ENCODE measurements around the gene ITPR3. TPM values are rescaled to one million over a fixed set of nuclear protein-coding genes. Genes with fewer than 3 reads are reported as not detected.

The ITPR3 gene
- total RNA-seq, 1 donor from 2014 or later, result 69.3 TPM

GRCh38 chr6:33683051-33683571, 62.0 kb downstream of the ITPR3 start:
- no peak for DNase-seq (ENCODE audit: low read depth)
- no peak overlapping the region for H3K4me3 ChIP-seq (ENCODE audit: low read depth, low read length)
- TF ChIP-seq CTCF (conservative IDR thresholded peaks at IDR 0.05; ENCODE audit: low read depth, low read length), result no peak

GRCh38 chr6:33683576-33684427, 62.7 kb downstream of the ITPR3 start:
- no peak overlapping the region for H3K4me3 ChIP-seq (ENCODE audit: low read depth, low read length)
- no peak for DNase-seq (ENCODE audit: low read depth)
- no peak for TF ChIP-seq CTCF (conservative IDR thresholded peaks at IDR 0.05; ENCODE audit: low read depth, low read length)

- no peak for TF ChIP-seq CTCF (conservative IDR thresholded peaks at IDR 0.05; ENCODE audit: low read depth, low read length)
- no peak overlapping the region for H3K4me3 ChIP-seq (ENCODE audit: low read depth, low read length)
- no peak for DNase-seq (ENCODE audit: low read depth)
Observed at GRCh38 chr6:33684428-33684896, 63.3 kb downstream of the ITPR3 start.

DNA sequence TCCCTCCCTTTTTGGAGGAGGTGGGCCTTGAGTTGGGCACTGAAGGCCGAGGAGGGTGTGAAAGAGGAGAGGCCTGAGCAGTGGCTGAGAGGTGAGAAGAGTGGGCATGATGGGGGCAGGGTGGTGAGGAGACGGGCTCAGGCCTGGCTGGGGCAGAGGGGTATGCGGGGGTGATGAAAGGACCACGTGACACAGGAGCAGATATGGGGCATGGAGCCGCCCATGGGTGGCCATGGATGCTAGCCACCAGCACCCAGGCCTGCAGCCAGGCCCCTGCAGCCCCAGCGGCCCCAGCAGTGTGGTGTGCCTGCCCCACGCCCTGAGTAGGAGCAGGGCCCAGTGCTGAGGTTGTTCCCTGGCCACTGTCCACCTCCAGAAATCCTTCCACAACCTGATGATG, 63.9 kb downstream of the ITPR3 start:
- H3K4me3 ChIP-seq (ENCODE audit: low read depth, low read length), result no peak overlapping the region
- no peak for TF ChIP-seq CTCF (conservative IDR thresholded peaks at IDR 0.05; ENCODE audit: low read depth, low read length)
- DNase-seq (ENCODE audit: low read depth), result no peak

DNA sequence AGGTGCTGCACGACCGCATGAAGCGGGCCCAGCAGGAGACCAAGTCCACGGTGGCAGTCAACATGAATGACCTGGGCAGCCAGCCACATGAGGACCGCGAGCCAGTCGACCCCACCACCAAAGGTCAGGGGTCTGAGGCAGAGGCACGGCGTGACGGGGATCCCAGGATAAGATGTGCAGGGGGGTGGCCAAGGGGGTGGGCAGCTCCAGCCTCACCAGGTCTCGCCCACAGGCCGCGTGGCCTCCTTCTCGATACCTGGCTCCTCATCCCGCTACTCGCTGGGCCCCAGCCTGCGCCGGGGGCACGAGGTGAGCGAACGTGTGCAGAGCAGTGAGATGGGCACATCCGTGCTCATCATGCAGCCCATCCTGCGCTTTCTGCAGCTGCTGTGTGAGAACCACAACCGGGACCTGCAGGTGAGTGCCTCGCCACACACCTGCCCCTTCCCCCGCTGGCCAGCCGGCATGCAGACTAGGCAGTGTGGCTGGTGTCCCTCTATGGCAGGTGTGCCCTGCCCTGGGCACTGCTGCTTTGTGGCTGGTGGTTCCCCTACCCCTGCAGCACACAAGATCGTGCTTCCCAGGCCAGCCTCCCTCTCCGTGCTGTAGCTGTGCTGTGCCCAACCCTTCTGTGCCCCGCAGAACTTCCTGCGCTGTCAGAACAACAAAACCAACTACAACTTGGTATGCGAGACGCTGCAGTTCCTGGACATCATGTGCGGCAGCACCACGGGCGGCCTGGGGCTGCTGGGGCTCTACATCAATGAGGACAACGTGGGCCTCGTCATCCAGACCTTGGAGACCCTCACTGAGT, 64.5 kb downstream of the ITPR3 start:
- H3K4me3 ChIP-seq (ENCODE audit: low read depth, low read length), result no peak overlapping the region
- DNase-seq (ENCODE audit: low read depth), result no peak
- TF ChIP-seq CTCF (conservative IDR thresholded peaks at IDR 0.05; ENCODE audit: low read depth, low read length), result no peak

- DNase-seq (ENCODE audit: low read depth), result no peak
- no peak for TF ChIP-seq CTCF (conservative IDR thresholded peaks at IDR 0.05; ENCODE audit: low read depth, low read length)
- no peak overlapping the region for H3K4me3 ChIP-seq (ENCODE audit: low read depth, low read length)
Observed at GRCh38 chr6:33686225-33686924, 65.3 kb downstream of the ITPR3 start.

All from epithelial cell of proximal tubule (primary cell).